ENCODE measurements around the gene DOCK9. TPM values are rescaled to one million over a fixed set of nuclear protein-coding genes. Genes with fewer than 3 reads are reported as not detected.

The DOCK9 gene
- total and polyA plus RNA-seq, 5 donors from 2014 or later, result 4.4 to 75.0 (median 7.3) TPM

DNA sequence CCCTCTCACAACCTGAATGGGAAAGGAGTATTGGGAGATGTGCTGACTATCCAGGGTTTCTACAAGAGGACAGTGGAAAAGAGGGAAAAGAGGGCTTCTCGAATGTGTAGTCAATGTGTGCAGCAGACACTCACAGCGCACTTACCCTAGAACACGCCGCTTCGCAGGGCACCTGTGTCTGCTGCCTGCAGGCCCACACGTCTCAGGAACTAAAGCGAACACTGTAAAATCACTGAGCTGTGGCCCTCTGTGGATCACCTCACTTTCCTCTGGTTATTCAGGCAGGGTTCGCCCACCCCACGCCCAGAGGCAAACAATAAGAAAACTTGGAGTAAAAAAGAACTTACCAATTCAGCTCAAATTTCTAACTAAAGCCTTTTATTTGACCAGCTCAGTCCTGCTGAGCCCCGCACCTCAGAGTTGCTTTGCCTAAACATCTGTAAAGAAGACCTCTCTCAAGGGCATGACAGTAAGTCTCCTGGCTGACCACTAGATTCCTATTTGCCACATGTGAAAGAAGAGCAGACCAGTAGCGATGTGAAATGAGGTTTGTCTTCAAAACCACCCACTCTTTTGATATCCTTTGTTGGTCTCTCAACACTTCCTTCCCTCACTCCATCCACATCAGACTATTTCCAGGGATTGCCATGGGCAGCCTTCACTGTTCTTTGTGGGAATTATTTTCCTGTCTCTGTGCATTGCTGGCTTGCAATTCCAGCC lies 19.3 kb upstream of the DOCK9 start:
- Mint-ChIP-seq H3K36me3 (peaks cover 21% of the 10 kb centered on the region), H3K27ac (peak overlapping the region; percentile 79 to 93 (median 92)), H3K4me1 (peaks cover 33 to 94% (median 58%) of the 10 kb centered on the region in 4 donors), H3K4me3 (peak overlapping the region in 1 of 4 donors; percentile 67), H3K9me3 (no peaks in the 10 kb centered on the region), H3K27me3 (no peaks in the 10 kb centered on the region)
- H3K27ac ChIP-seq (ENCODE audit: insufficient read depth, low read length, poor library complexity, severe bottlenecking), result no peak overlapping the region
- ATAC-seq (ENCODE audit: low read depth in 2 of 2), result no peak
- H3K36me3 ChIP-seq (ENCODE audit: control insufficient read depth, insufficient read depth, low read length), result no peaks in the 10 kb centered on the region
- H3K9me3 ChIP-seq (ENCODE audit: control insufficient read depth in 2 of 2, low read length in 2 of 2), result no peaks in the 10 kb centered on the region
- no peak overlapping the region for H3K4me3 ChIP-seq (ENCODE audit: low read depth, low read length)
- no peaks in the 10 kb centered on the region for H3K27me3 ChIP-seq (ENCODE audit: control insufficient read depth, insufficient read depth, low read length)
- no peak for DNase-seq
- H3K4me1 ChIP-seq (ENCODE audit: control insufficient read depth, insufficient read depth, low read length, poor library complexity, severe bottlenecking), result peaks cover 40% of the 10 kb centered on the region

DNA sequence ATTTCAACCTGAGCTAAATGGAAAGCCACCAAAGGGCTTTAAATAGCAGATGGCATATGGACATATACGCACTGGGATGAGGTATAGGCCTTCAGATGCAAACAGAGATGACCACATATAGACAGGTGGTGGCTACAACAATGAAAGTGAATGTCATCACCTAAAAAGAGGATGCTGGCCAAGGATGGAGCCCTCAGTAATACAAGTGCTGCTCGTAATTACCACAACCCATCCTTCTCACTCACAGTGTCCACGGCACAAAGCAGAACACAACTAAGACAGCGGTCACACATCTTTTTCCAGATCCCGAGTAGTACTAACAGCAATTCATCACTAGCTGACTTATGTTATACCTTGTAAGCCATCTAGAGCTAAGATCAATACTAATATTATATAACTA lies 18.2 kb upstream of the DOCK9 start:
- peaks cover 36% of the 10 kb centered on the region for H3K4me1 ChIP-seq (ENCODE audit: control insufficient read depth, insufficient read depth, low read length, poor library complexity, severe bottlenecking)
- H3K27me3 Mint-ChIP-seq, result no peaks in the 10 kb centered on the region
- peaks cover 33 to 84% (median 52%) of the 10 kb centered on the region in 4 donors for H3K4me1 Mint-ChIP-seq
- H3K4me3 ChIP-seq (ENCODE audit: low read depth, low read length), result no peak overlapping the region
- no peak for DNase-seq
- no peak overlapping the region for H3K27ac ChIP-seq (ENCODE audit: insufficient read depth, low read length, poor library complexity, severe bottlenecking)
- H3K36me3 Mint-ChIP-seq, result peaks cover 21% of the 10 kb centered on the region
- H3K9me3 ChIP-seq (ENCODE audit: control insufficient read depth in 2 of 2, low read length in 2 of 2), result no peaks in the 10 kb centered on the region
- H3K4me3 Mint-ChIP-seq, result peak overlapping the region in 1 of 4 donors; percentile 46
- H3K27me3 ChIP-seq (ENCODE audit: control insufficient read depth, insufficient read depth, low read length), result no peaks in the 10 kb centered on the region
- no peaks in the 10 kb centered on the region for H3K9me3 Mint-ChIP-seq
- no peak for ATAC-seq (ENCODE audit: low read depth in 2 of 2)
- H3K27ac Mint-ChIP-seq, result peak overlapping the region; percentile 74 to 95 (median 93)
- H3K36me3 ChIP-seq (ENCODE audit: control insufficient read depth, insufficient read depth, low read length), result no peaks in the 10 kb centered on the region

DNA sequence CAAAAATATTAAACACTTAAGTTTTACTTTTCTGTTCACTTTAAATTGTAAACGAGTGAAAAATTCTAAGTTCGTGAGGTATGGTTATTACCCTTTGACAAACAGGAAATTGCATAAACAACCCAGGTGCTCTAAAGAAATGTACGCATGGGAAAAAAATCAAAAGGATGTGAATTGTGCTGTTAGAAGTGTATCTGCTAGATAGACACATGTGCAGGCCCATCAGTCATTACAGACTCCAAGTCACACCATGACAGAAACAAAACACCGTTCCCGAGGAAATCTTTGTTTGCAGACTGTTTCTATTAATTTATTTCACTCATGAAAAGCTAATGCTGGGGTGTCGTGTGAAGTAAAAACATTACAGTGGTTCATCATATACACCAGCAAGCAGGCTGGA lies 17.0 kb upstream of the DOCK9 start:
- no peaks in the 10 kb centered on the region for H3K9me3 Mint-ChIP-seq
- Histone ChIP-seq H3K36me3 (ENCODE audit: control insufficient read depth, insufficient read depth, low read length) (no peaks in the 10 kb centered on the region), H3K27ac (ENCODE audit: insufficient read depth, low read length, poor library complexity, severe bottlenecking) (peak overlapping the region; percentile 66), H3K4me3 (ENCODE audit: low read depth, low read length) (peak overlapping the region; percentile 14), H3K9me3 (ENCODE audit: control insufficient read depth in 2 of 2, low read length in 2 of 2) (no peaks in the 10 kb centered on the region), H3K4me1 (ENCODE audit: control insufficient read depth, insufficient read depth, low read length, poor library complexity, severe bottlenecking) (peaks cover 25% of the 10 kb centered on the region), H3K27me3 (ENCODE audit: control insufficient read depth, insufficient read depth, low read length) (no peaks in the 10 kb centered on the region)
- H3K4me3 Mint-ChIP-seq, result peak overlapping the region; percentile 23 to 68 (median 52)
- H3K36me3 Mint-ChIP-seq, result peaks cover 22% of the 10 kb centered on the region
- ATAC-seq (ENCODE audit: low read depth in 2 of 2) (peak; percentile 71 to 79), DNase-seq (peak in 2 of 3 donors; percentile 59 to 69)
- peaks cover 23 to 76% (median 45%) of the 10 kb centered on the region in 4 donors for H3K4me1 Mint-ChIP-seq
- H3K27ac Mint-ChIP-seq, result peak overlapping the region; percentile 90 to 95 (median 93)
- H3K27me3 Mint-ChIP-seq, result no peaks in the 10 kb centered on the region

DNA sequence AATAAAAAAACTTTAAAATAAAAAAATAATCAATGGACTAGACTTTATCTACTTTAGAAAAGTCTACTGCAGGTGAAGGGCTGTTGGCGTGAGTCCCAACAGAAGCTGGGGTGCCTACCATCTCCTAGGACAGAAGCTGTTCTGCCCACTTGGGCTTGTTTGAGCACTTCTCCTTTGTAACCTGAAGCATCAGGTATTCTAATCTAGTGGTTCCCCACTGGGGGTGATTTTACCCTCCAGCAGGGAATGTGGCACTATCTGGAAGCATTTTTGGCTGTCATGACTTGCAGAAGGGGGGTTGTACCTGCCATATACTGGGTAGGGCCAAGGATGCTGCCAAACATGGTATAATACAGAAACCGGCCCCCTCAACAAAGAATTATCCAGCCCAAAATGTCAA lies 16.2 kb upstream of the DOCK9 start:
- Histone ChIP-seq H3K9me3 (ENCODE audit: control insufficient read depth in 2 of 2, low read length in 2 of 2) (no peaks in the 10 kb centered on the region), H3K4me3 (ENCODE audit: low read depth, low read length) (no peak overlapping the region), H3K27ac (ENCODE audit: insufficient read depth, low read length, poor library complexity, severe bottlenecking) (peak overlapping the region; percentile 66), H3K36me3 (ENCODE audit: control insufficient read depth, insufficient read depth, low read length) (no peaks in the 10 kb centered on the region), H3K4me1 (ENCODE audit: control insufficient read depth, insufficient read depth, low read length, poor library complexity, severe bottlenecking) (peaks cover 17% of the 10 kb centered on the region), H3K27me3 (ENCODE audit: control insufficient read depth, insufficient read depth, low read length) (no peaks in the 10 kb centered on the region)
- Mint-ChIP-seq H3K4me1 (peaks cover 17 to 70% (median 39%) of the 10 kb centered on the region in 4 donors), H3K27ac (peak overlapping the region in 2 of 3 donors; percentile 88 to 90), H3K27me3 (no peaks in the 10 kb centered on the region), H3K36me3 (peaks cover 24% of the 10 kb centered on the region), H3K9me3 (no peaks in the 10 kb centered on the region), H3K4me3 (no peak overlapping the region)
- no peak for DNase-seq
- ATAC-seq (ENCODE audit: low read depth in 2 of 2), result no peak

DNA sequence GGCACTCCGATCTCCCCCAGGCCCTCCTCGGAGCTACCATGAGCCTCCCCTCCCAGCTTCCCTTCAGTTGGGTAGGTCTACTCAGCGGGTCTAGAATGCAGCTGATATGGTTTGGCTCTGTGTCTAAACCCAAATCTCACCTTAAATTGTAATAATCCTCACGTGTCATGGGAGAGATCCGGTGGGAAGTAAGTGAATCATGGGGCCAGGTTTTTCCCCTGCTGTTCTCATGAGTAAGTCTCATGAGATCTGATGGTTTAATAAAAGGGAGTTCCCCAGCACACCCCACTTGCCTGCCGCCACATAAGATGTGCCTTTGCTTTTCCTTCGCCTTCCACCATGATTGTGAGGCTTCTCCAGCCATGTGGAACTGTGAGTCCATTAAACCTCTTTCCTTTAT lies 14.5 kb upstream of the DOCK9 start:
- H3K4me1 ChIP-seq (ENCODE audit: control insufficient read depth, insufficient read depth, low read length, poor library complexity, severe bottlenecking), result peaks cover 6% of the 10 kb centered on the region
- Mint-ChIP-seq H3K4me3 (no peak overlapping the region), H3K36me3 (peaks cover 24% of the 10 kb centered on the region), H3K9me3 (no peaks in the 10 kb centered on the region), H3K4me1 (peaks cover 15 to 56% (median 32%) of the 10 kb centered on the region in 4 donors), H3K27ac (peak overlapping the region in 2 of 3 donors; percentile 82 to 90), H3K27me3 (no peaks in the 10 kb centered on the region)
- no peak overlapping the region for H3K4me3 ChIP-seq (ENCODE audit: low read depth, low read length)
- no peaks in the 10 kb centered on the region for H3K9me3 ChIP-seq (ENCODE audit: control insufficient read depth in 2 of 2, low read length in 2 of 2)
- no peaks in the 10 kb centered on the region for H3K36me3 ChIP-seq (ENCODE audit: control insufficient read depth, insufficient read depth, low read length)
- no peak overlapping the region for H3K27ac ChIP-seq (ENCODE audit: insufficient read depth, low read length, poor library complexity, severe bottlenecking)
- no peaks in the 10 kb centered on the region for H3K27me3 ChIP-seq (ENCODE audit: control insufficient read depth, insufficient read depth, low read length)
- DNase-seq, result no peak
- no peak for ATAC-seq (ENCODE audit: low read depth in 2 of 2)

DNA sequence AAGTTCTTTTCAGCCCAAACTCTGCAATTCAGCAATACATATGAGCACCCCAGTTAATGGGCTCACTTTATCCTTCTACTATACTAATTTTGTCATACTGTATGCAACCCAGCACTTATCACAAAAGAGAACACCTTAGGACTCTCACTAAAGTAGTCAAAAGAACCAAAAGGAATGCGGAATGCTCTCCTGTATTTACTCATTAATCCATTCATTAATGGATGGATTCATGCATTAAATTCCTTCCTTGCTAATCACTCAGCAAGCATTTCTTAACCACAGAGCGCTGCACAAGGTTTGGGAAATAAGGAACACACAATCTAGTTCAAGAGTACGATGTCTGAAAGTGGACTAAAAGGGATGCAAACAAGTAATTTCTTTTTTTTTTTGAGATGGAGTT lies 12.8 kb upstream of the DOCK9 start:
- peak overlapping the region in 1 of 3 donors; percentile 44 for H3K27ac Mint-ChIP-seq

DNA sequence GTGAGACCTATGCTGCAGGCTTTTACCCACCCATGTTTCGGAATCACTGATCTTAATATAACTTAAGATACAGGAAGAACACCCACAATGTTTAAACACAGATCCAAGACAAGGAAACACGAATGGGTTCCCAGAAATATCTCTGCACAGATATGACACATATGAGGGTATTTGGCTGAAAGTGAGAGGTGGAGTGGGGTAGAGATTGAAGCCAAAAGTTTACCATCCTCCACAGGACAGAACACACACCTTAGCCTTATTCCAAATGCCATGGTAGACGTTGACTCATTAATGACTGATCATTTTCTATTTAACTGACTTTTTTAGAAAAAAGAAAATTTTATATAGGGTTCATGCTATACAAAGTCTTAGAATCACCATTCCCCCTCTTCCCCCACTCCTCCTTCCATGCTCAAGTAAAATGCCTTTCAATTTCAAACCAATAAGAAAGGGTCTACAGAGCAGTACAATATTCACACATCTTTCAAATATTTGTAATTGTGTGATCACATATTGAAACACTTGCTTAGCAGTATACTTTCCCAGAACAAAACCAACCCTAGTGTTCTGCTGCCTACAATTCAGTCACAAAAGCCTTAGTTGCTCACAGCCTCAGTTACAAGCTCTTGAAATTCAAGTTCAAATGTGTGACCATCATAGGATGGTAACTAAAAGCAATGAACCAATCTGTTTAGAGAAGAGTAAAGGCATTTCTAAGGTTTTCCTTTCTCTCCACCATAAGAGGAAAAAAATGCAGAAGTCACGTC lies 11.8 kb upstream of the DOCK9 start:
- Histone ChIP-seq H3K27ac (ENCODE audit: insufficient read depth, low read length, poor library complexity, severe bottlenecking) (no peak overlapping the region), H3K36me3 (ENCODE audit: control insufficient read depth, insufficient read depth, low read length) (no peaks in the 10 kb centered on the region), H3K9me3 (ENCODE audit: control insufficient read depth in 2 of 2, low read length in 2 of 2) (no peaks in the 10 kb centered on the region), H3K27me3 (ENCODE audit: control insufficient read depth, insufficient read depth, low read length) (no peaks in the 10 kb centered on the region), H3K4me3 (ENCODE audit: low read depth, low read length) (no peak overlapping the region), H3K4me1 (ENCODE audit: control insufficient read depth, insufficient read depth, low read length, poor library complexity, severe bottlenecking) (peaks cover 2% of the 10 kb centered on the region)
- Mint-ChIP-seq H3K27ac (peak overlapping the region; percentile 31 to 78 (median 32)), H3K27me3 (no peaks in the 10 kb centered on the region), H3K9me3 (no peaks in the 10 kb centered on the region), H3K4me3 (no peak overlapping the region), H3K4me1 (peaks cover 4 to 41% (median 26%) of the 10 kb centered on the region in 4 donors), H3K36me3 (peaks cover 13% of the 10 kb centered on the region)
- ATAC-seq (ENCODE audit: low read depth in 2 of 2) (no peak), DNase-seq (no peak)

More for the DNA sequence above, 12.8 kb upstream of the DOCK9 start:
- no peak overlapping the region for H3K4me3 ChIP-seq (ENCODE audit: low read depth, low read length)
- no peak overlapping the region for H3K4me3 Mint-ChIP-seq
- H3K27ac ChIP-seq (ENCODE audit: insufficient read depth, low read length, poor library complexity, severe bottlenecking), result no peak overlapping the region
- no peaks in the 10 kb centered on the region for H3K9me3 ChIP-seq (ENCODE audit: control insufficient read depth in 2 of 2, low read length in 2 of 2)
- peaks cover 17% of the 10 kb centered on the region for H3K36me3 Mint-ChIP-seq
- H3K36me3 ChIP-seq (ENCODE audit: control insufficient read depth, insufficient read depth, low read length), result no peaks in the 10 kb centered on the region
- H3K9me3 Mint-ChIP-seq, result no peaks in the 10 kb centered on the region
- peaks cover 6% of the 10 kb centered on the region for H3K4me1 ChIP-seq (ENCODE audit: control insufficient read depth, insufficient read depth, low read length, poor library complexity, severe bottlenecking)
- H3K4me1 Mint-ChIP-seq, result peaks cover 15 to 44% (median 30%) of the 10 kb centered on the region in 4 donors
- H3K27me3 Mint-ChIP-seq, result no peaks in the 10 kb centered on the region
- no peak for DNase-seq
- no peaks in the 10 kb centered on the region for H3K27me3 ChIP-seq (ENCODE audit: control insufficient read depth, insufficient read depth, low read length)
- ATAC-seq (ENCODE audit: low read depth in 2 of 2), result no peak
